IMR-90 (cell line): ENCODE data around the gene EHD4. TPM values are rescaled to one million over a fixed set of nuclear protein-coding genes. Genes with fewer than 3 reads are reported as not detected.

Experiments used
- ATAC-seq: fragments of 200-7000 bp; cut with Tn5 transposase; 2 replicates; pipeline ENCODE4 v1.9.1; 2020; ENCODE audit warnings: low read depth, mild to moderate bottlenecking, moderate library complexity
- BruUV-seq: library from RNA; stranded (reverse); fragments of 400-500 nt; replicated peaks from 2 replicates; lab custom pipeline; 2021; lab: Mats Ljungman, UMichigan
- CTCF ChIA-PET: fragments of 300-600 bp; formaldehyde crosslinking; extraction: SDS; loops from one replicate; lab custom pipeline; 2021; ENCODE audit warnings: antibody characterized with exemption; lab: Yijun Ruan, JAX
- POLR2A ChIA-PET: fragments of 300-600 bp; sonication (Branson Sonifier 250); formaldehyde crosslinking; loops from one replicate; lab custom pipeline; 2022; ENCODE audit warnings: antibody characterized with exemption; ENCODE audit not compliant: unreplicated experiment; lab: Charles Lee
- DNase-seq: peaks from one replicate; pipeline ENCODE4 v3.0.0; 2013
- H2AFZ ChIP-seq: replicated peaks from 2 replicates; pipeline ENCODE3; 2013; ENCODE audit warnings: low read length, mild to moderate bottlenecking; ENCODE audit not compliant: poor library complexity
- H2AK5ac ChIP-seq: 2 replicates; pipeline ENCODE4 v1.6.1; 2013; ENCODE audit warnings: low read depth, low read length, inconsistent platforms
- H2AK9ac ChIP-seq: replicated peaks from 2 replicates; pipeline ENCODE3; 2013; ENCODE audit warnings: mild to moderate bottlenecking, low read depth, low read length, moderate library complexity; ENCODE audit not compliant: poor library complexity
- H2BK120ac ChIP-seq: 2 replicates; pipeline ENCODE4 v1.6.1; 2013; ENCODE audit warnings: low read depth, low read length, inconsistent platforms
- H2BK15ac ChIP-seq: 3 replicates; pipeline ENCODE4 v1.6.1; 2013; ENCODE audit warnings: low read depth, low read length, inconsistent platforms
- H2BK20ac ChIP-seq: 2 replicates; pipeline ENCODE4 v1.6.1; 2013; ENCODE audit warnings: low read depth, mild to moderate bottlenecking, inconsistent platforms, low read length, moderate library complexity
- H2BK5ac ChIP-seq: 2 replicates; pipeline ENCODE4 v1.6.1; 2013; ENCODE audit warnings: mild to moderate bottlenecking, low read depth, low read length, inconsistent platforms; ENCODE audit not compliant: poor library complexity, severe bottlenecking
- H3K14ac ChIP-seq: replicated peaks from 2 replicates; pipeline ENCODE4 v1.6.1; 2013; ENCODE audit warnings: low read depth, low read length, inconsistent platforms
- H3K18ac ChIP-seq: 2 replicates; pipeline ENCODE4 v1.6.1; 2013; ENCODE audit warnings: low read depth, low read length, control low read depth
- H3K23ac ChIP-seq: 2 replicates; pipeline ENCODE4 v1.6.1; 2013; ENCODE audit warnings: low read depth, low read length, inconsistent platforms
- H3K27ac ChIP-seq: 2 replicates; pipeline ENCODE4 v1.5.1; 2013; ENCODE audit warnings: mild to moderate bottlenecking, control low read depth, low read length; ENCODE audit not compliant: insufficient read depth
- H3K27me3 ChIP-seq: 2 replicates; pipeline ENCODE4 v1.6.1; 2013; ENCODE audit warnings: low read length; ENCODE audit not compliant: control insufficient read depth, insufficient read depth
- H3K36me3 ChIP-seq: 2 replicates; pipeline ENCODE4 v1.6.1; 2013; ENCODE audit warnings: low read length, mixed read lengths; ENCODE audit not compliant: control insufficient read depth, insufficient read depth
- H3K4ac ChIP-seq: 2 replicates; pipeline ENCODE4 v1.6.1; 2013; ENCODE audit warnings: low read depth, low read length, inconsistent platforms
- H3K4me1 ChIP-seq: 2 replicates; pipeline ENCODE4 v1.6.1; 2013; ENCODE audit warnings: low read length, mixed read lengths; ENCODE audit not compliant: control insufficient read depth, insufficient read depth
- H3K4me2 ChIP-seq: 2 replicates; pipeline ENCODE4 v1.6.1; 2013; ENCODE audit warnings: low read depth, mild to moderate bottlenecking, control low read depth, low read length, moderate library complexity
- H3K4me3 ChIP-seq: 2 replicates; pipeline ENCODE4 v1.5.1; 2013; ENCODE audit warnings: low read depth, mild to moderate bottlenecking, control low read depth, low read length, moderate library complexity; ENCODE audit not compliant: insufficient read depth
- H3K56ac ChIP-seq: 2 replicates; pipeline ENCODE4 v1.6.1; 2013; ENCODE audit warnings: low read length, inconsistent platforms; ENCODE audit not compliant: insufficient read depth; ENCODE audit errors: extremely low read depth
- H3K79me1 ChIP-seq, 2 experiments: 2 replicates each; pipeline ENCODE4 v1.6.1; 2013; ENCODE audit warnings: low read length in 2 of 2, inconsistent platforms in 1 of 2, low read depth in 1 of 2
- H3K9ac ChIP-seq: 2 replicates; pipeline ENCODE4 v1.6.1; 2013; ENCODE audit warnings: low read depth, low read length, control low read depth
- H3K9me1 ChIP-seq: 2 replicates; pipeline ENCODE4 v1.6.1; 2013; ENCODE audit warnings: low read length, inconsistent platforms; ENCODE audit not compliant: insufficient read depth
- H3K9me3 ChIP-seq: 2 replicates; pipeline ENCODE4 v1.6.1; 2013; ENCODE audit warnings: low read length; ENCODE audit not compliant: control insufficient read depth, insufficient read depth
- H4K20me1 ChIP-seq: 2 replicates; pipeline ENCODE4 v1.6.1; 2013; ENCODE audit warnings: low read length, inconsistent platforms; ENCODE audit not compliant: insufficient read depth
- H4K5ac ChIP-seq: 2 replicates; pipeline ENCODE4 v1.6.1; 2013; ENCODE audit warnings: mild to moderate bottlenecking, low read depth, low read length, control low read depth
- H4K8ac ChIP-seq, 2 experiments: 2 replicates each; pipeline ENCODE4 v1.6.1; 2013; ENCODE audit warnings: low read depth in 2 of 2, low read length in 2 of 2, control low read depth in 1 of 2, inconsistent platforms in 1 of 2
- H4K91ac ChIP-seq: 2 replicates; pipeline ENCODE4 v1.6.1; 2013; ENCODE audit warnings: low read depth, low read length, inconsistent platforms; ENCODE audit not compliant: insufficient read depth
- CEBPB ChIP-seq: IDR thresholded peaks from 2 replicates; pipeline ENCODE4 v1.6.1; 2012; ENCODE audit warnings: low read depth, low read length, improper control_type of control experiment
- RAD21 ChIP-seq: IDR thresholded peaks from 2 replicates; pipeline ENCODE4 v1.6.1; 2012; ENCODE audit warnings: low read length, improper control_type of control experiment
- RCOR1 ChIP-seq: IDR thresholded peaks from 2 replicates; pipeline ENCODE4 v1.6.1; 2012; ENCODE audit warnings: mild to moderate bottlenecking, low read length, improper control_type of control experiment; ENCODE audit not compliant: insufficient replicate concordance
- WGBS, 2 experiments: methylation state at CpG; one replicate each; pipeline versions ENCODE4 v1.1.5 to v1.1.7; 2013; ENCODE audit warnings: missing lambda C conversion rate in 2 of 2; ENCODE audit not compliant: insufficient read length in 1 of 2; ENCODE audit errors: extremely low coverage in 2 of 2; 5-methylcytosine and 5-hydroxymethylcytosine counted together
- dilution Hi-C: fragments of 300-500 bp; cut with HindIII; formaldehyde crosslinking; loops from one replicate; pipeline ENCODE4 v1.14.3; 2018; ENCODE audit warnings: low sequenced_read_pairs; ENCODE audit not compliant: unreplicated experiment
- in situ Hi-C: fragments of 300-500 bp; cut with MboI; formaldehyde crosslinking; loops from 3 replicates; pipeline ENCODE4 v1.14.3; 2019; ENCODE audit warnings: low sequenced_read_pairs, inconsistent platforms, mixed read lengths
- intact Hi-C: fragments of 100-400 bp; cut with micrococcal nuclease; formaldehyde crosslinking; loops from 2 replicates; pipeline ENCODE4 v1.10.0; 2022
- polyA plus RNA-seq, 3 experiments: library from polyadenylated mRNA; depleted of rRNA; stranded (reverse); fragments of >200 nt; gene quantifications; 2 replicates each; pipeline ENCODE4 v1.2.3, GENCODE V29; 2012; ENCODE audit warnings: low replicate concordance in 1 of 3
- total RNA-seq: library from RNA; depleted of rRNA; stranded (reverse); fragments of >200 nt; gene quantifications from 2 replicates; pipeline ENCODE4 v1.2.3, GENCODE V29; 2012

The EHD4 gene
- total and polyA plus RNA-seq, 2 of the 4 experiments (the other 2 are of a cell fraction): 21.0 to 29.0 TPM

DNA sequence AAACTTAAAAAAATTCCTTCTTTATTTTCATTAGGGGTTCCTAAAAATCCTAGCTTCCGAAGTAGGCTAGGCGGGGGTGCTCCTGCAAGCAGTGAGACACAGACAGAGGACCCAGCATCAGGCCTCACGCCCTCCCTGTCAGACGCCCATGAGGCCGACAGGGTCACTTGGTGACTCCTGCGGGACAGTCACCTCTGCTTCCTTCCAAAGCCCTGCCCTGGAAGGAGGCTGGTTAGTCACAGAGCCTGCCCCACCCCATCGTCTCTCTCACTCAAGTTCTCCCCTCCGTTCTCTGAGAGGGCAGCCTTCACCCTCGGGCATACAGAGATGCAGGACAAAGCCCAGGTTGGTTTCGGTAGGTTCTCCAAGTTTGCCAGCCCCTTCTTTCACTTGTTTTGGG is 38.6 kb downstream of the EHD4 start:
- no CpG with 5 or more reads among the region's 10 CpGs for WGBS, 2 experiments
- H3K36me3 ChIP-seq: no peaks in the 10 kb centered on the region
- ChIA-PET CTCF (interaction anchor here (0.6 kb wide), 1 partner anchor 196 kb away, joined by 6 read pairs; no protein-coding TSS in a partner anchor), POLR2A (no interaction called here)
- DNase-seq (peak; percentile 41), ATAC-seq (no peak)
- H3K56ac ChIP-seq: no peak overlapping the region
- H3K79me1 ChIP-seq: peaks cover 39 to 80% of the 10 kb centered on the region in 2 experiments
- H3K23ac ChIP-seq: no peak overlapping the region; the same call in 1 of the 2 replicates
- no peaks in the 10 kb centered on the region for H3K27me3 ChIP-seq
- H2AK5ac ChIP-seq: peak overlapping the region; percentile 90; the same call in 1 of the 2 replicates
- dilution Hi-C loops (no loop called here), in situ Hi-C loops (no loop called here), intact Hi-C loops (loop anchor here (5.0 kb wide), 1 partner anchor 124 kb away; no protein-coding TSS in a partner anchor)
- peak overlapping the region; percentile 61; the same call in 1 of the 3 replicates for H2BK15ac ChIP-seq
- H4K20me1 ChIP-seq: peaks cover 14% of the 10 kb centered on the region; the same call in 1 of the 2 replicates
- peak overlapping the region; percentile 80 for H3K4ac ChIP-seq
- no TSS peak for BruUV-seq
- H3K9me1 ChIP-seq: peaks cover 41% of the 10 kb centered on the region
- peak overlapping the region; percentile 60 for H2AK9ac ChIP-seq
- H2BK5ac ChIP-seq: no peak overlapping the region
- peaks cover 22% of the 10 kb centered on the region for H3K4me1 ChIP-seq
- H2AFZ ChIP-seq: peak overlapping the region; percentile 57
- H4K91ac ChIP-seq: peak overlapping the region; percentile 54
- H3K18ac ChIP-seq: no peak overlapping the region
- no peaks in the 10 kb centered on the region for H3K9me3 ChIP-seq
- H3K27ac ChIP-seq: no peak overlapping the region
- H3K14ac ChIP-seq: peak overlapping the region; percentile 73
- TF ChIP-seq RCOR1: no peak
- no peak for TF ChIP-seq RAD21
- TF ChIP-seq CEBPB: no peak
- no peak overlapping the region for H3K4me3 ChIP-seq
- no peak overlapping the region for H3K9ac ChIP-seq
- H2BK120ac ChIP-seq: peak overlapping the region; percentile 75
- peak overlapping the region; percentile 71 for H2BK20ac ChIP-seq
- peak overlapping the region; percentile 53 to 76; a peak in 3 of 4 replicates for H4K8ac ChIP-seq
- H3K4me2 ChIP-seq: no peak overlapping the region
- H4K5ac ChIP-seq: no peak overlapping the region
